BJ (cell line): ENCODE data around the gene CEP43. TPM values are rescaled to one million over a fixed set of nuclear protein-coding genes. Genes with fewer than 3 reads are reported as not detected.

Experiments used
- CTCF ChIA-PET: fragments of 350-600 bp; formaldehyde crosslinking; extraction: SDS; loops from one replicate; lab custom pipeline; 2021; ENCODE audit warnings: antibody characterized with exemption, inconsistent platforms; lab: Yijun Ruan, JAX
- POLR2A ChIA-PET: fragments of 300-600 bp; sonication (Branson Sonifier 250); formaldehyde crosslinking; extraction: SDS; loops from one replicate; lab custom pipeline; 2021; ENCODE audit warnings: antibody characterized with exemption; lab: Charles Lee
- DNase-seq: peaks from one replicate; pipeline ENCODE4 v3.0.0-alpha.2; 2011; ENCODE audit warnings: low read depth
- H3K27me3 ChIP-seq: 2 replicates; pipeline ENCODE4 v1.6.0; 2011; ENCODE audit warnings: low read length; ENCODE audit not compliant: control insufficient read depth, insufficient read depth
- H3K36me3 ChIP-seq: 2 replicates; pipeline ENCODE4 v1.5.1; 2011; ENCODE audit warnings: low read length; ENCODE audit not compliant: control insufficient read depth, insufficient read depth
- H3K4me3 ChIP-seq: 2 replicates; pipeline ENCODE4 v1.5.1; 2011; ENCODE audit warnings: low read depth, mild to moderate bottlenecking, control low read depth, low read length
- polyA plus RNA-seq: library from polyadenylated mRNA; depleted of rRNA; stranded (reverse); fragments of >200 nt; gene quantifications from 2 replicates; pipeline ENCODE4 v1.2.3, GENCODE V29; 2011
- TF ChIP-seq, protein P1 (sequence below): IDR thresholded peaks from 2 replicates; pipeline ENCODE4 v1.5.1; 2011; ENCODE audit warnings: low read depth, mild to moderate bottlenecking, control low read depth, inconsistent platforms, low read length, moderate library complexity; ENCODE audit not compliant: insufficient read depth

Gene CEP43
- polyA plus RNA-seq, 1 experiment: 5.6 TPM

DNA sequence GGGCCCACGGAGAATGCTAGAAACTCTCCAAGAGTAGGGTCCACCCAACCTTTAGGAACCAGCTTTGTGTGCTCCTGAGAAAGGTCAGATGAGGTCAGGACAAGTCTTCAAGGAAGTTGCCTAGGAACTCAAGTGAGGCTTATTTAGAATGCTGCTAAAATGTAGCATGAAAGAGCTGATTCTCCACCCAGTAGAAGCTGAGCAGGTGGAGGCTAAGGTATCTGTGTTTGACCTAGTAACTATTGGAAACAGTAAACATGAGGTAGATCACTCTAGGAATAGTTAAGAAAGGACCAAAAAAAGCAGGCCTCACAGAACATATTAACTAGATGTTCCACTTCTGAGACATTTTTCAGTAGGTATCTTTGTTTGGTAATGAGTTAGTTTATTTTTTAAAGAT lies 13.9 kb downstream of the CEP43 start:
- TF ChIP-seq, protein P1, sequence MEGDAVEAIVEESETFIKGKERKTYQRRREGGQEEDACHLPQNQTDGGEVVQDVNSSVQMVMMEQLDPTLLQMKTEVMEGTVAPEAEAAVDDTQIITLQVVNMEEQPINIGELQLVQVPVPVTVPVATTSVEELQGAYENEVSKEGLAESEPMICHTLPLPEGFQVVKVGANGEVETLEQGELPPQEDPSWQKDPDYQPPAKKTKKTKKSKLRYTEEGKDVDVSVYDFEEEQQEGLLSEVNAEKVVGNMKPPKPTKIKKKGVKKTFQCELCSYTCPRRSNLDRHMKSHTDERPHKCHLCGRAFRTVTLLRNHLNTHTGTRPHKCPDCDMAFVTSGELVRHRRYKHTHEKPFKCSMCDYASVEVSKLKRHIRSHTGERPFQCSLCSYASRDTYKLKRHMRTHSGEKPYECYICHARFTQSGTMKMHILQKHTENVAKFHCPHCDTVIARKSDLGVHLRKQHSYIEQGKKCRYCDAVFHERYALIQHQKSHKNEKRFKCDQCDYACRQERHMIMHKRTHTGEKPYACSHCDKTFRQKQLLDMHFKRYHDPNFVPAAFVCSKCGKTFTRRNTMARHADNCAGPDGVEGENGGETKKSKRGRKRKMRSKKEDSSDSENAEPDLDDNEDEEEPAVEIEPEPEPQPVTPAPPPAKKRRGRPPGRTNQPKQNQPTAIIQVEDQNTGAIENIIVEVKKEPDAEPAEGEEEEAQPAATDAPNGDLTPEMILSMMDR: no peak
- no peak for DNase-seq
- Histone ChIP-seq H3K27me3 (no peaks in the 10 kb centered on the region), H3K4me3 (no peak overlapping the region), H3K36me3 (peaks cover 11% of the 10 kb centered on the region)
- CTCF ChIA-PET: interaction anchor here (2.5 kb wide), 1 partner anchor 13 kb away, joined by 8 read pairs; the partner anchor contains the start of gene CEP43
- POLR2A ChIA-PET: no interaction called here

DNA sequence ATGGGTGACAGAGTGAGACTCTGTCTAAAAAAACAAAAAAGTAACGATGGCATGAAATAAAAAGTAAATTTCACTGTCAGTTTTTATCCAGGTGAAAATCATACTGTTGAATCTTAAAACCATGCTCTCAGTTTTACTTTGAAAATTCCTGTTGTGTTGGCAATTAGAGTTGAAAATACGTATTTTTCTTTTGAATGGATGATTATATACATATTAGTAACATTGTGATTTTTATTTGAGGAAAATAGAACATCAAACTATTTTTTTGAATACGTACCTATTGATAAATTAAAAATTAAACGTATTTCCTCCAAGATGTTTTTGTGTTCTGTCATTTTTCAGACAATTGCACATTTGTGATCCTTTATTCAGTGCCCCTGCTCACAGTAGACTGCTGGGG lies 14.7 kb downstream of the CEP43 start:
- CTCF ChIA-PET: interaction anchor here (1.0 to 2.5 kb wide), 2 partner anchors 14 to 25 kb away, joined by 3 to 8 read pairs; partner anchors contain the start of gene CEP43
- POLR2A ChIA-PET: no interaction called here
- TF ChIP-seq, protein P1: no peak
- Histone ChIP-seq H3K27me3 (no peaks in the 10 kb centered on the region), H3K4me3 (no peak overlapping the region), H3K36me3 (peaks cover 11% of the 10 kb centered on the region)
- DNase-seq: no peak

DNA sequence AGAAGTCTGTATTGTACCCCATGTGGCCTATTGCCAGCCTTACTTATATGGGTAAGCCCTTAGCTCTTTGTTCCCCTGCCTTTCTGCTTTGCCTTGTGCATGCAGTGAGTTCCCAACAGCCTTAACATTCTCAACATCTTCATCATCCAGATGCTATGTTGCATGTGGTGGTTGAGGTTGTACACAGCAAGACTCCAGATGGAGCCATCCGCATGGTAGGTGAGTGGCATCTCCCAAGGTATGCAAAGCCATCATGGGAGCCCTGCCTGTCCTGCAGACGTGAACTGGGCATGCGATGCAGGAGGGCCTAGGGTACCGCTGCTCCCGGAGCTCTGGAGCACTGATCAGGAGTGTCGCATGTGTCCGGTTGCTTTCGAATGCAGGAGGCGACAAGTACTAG lies 16.1 kb downstream of the CEP43 start:
- H3K27me3 ChIP-seq: no peaks in the 10 kb centered on the region
- H3K36me3 ChIP-seq: peaks cover 12% of the 10 kb centered on the region
- no peak overlapping the region for H3K4me3 ChIP-seq
- POLR2A ChIA-PET: no interaction called here
- CTCF ChIA-PET: interaction anchor here (0.5 to 0.7 kb wide), 2 partner anchors 14 to 228 kb away, joined by 3 read pairs; no protein-coding TSS in a partner anchor
- TF ChIP-seq, protein P1: no peak
- no peak for DNase-seq

DNA sequence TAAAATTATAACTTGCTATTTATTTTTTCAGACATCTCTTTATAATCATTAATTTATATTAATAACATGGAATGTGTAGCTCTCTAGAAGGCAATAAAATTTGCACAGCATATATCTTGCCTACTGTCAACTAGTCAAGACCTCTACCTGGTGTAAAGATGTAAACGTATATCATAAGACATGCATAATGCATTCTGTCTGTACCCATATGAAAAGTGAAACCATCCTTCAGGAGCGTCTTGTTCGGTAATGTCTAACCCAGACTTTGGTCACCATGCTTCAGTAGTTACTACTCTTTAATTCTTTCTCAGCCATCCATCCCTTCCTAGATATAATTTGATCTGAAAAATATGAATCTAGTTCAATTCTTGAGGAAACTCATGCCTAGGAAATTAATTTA lies 21.0 kb downstream of the CEP43 start:
- TF ChIP-seq, protein P1: no peak
- ChIA-PET POLR2A (no interaction called here), CTCF (no interaction called here)
- Histone ChIP-seq H3K4me3 (no peak overlapping the region), H3K36me3 (peaks cover 10% of the 10 kb centered on the region), H3K27me3 (no peaks in the 10 kb centered on the region)
- no peak for DNase-seq

DNA sequence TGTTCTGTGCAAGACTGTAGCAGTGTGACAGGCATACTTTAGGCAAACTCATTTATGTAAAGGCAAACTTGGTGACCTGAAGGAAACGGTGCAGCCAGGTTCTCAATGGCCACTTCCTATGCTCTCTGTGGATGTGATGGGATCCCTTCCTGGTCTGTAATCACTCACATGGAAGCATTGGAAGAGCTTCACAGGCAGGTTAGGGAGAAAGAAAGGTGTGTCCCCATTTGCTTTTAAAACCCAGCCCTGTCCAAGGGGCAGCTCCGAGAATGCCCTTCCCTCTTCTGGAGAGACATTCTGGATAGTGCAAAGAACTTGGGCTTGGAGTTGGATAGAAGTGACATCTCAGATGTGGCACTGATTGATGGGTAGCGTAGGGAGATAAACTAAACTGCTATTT lies 28.1 kb downstream of the CEP43 start:
- POLR2A ChIA-PET: no interaction called here
- TF ChIP-seq, protein P1: no peak
- Histone ChIP-seq H3K4me3 (no peak overlapping the region), H3K27me3 (no peaks in the 10 kb centered on the region), H3K36me3 (peaks cover 15% of the 10 kb centered on the region)
- CTCF ChIA-PET: no interaction called here
- DNase-seq: no peak
